Endothelial cell of umbilical vein (primary cell): ENCODE results near the gene CC2D1A.

Source experiments
- CTCF ChIP-seq, 2 donors: IDR thresholded peaks; 1 replicate in 1 of 2; 2 replicates in 1 of 2; pipeline ENCODE4 v1.5.1; 2011; ENCODE audit warnings: low read length in 2 of 2, mild to moderate bottlenecking in 2 of 2, moderate library complexity in 2 of 2, control low read depth in 1 of 2, inconsistent platforms in 1 of 2, low read depth in 1 of 2; ENCODE audit not compliant: insufficient read depth in 1 of 2; ENCODE audit errors: extremely low read depth in 1 of 2
- EZH2 ChIP-seq: IDR thresholded peaks from 2 replicates; pipeline ENCODE4 v1.6.1; 2012; ENCODE audit warnings: borderline replicate concordance, low read depth, mild to moderate bottlenecking, moderate library complexity, low read length, inconsistent platforms; ENCODE audit not compliant: severe bottlenecking

GRCh38 chr19:13864667-13865570, 41.1 kb upstream of the CC2D1A start:
- TF ChIP-seq EZH2: no peak
- no peak for TF ChIP-seq CTCF (IDR thresholded peaks at IDR 0.05; ENCODE audit: extremely low read depth in 1 of 2, insufficient read depth in 1 of 2, low read depth in 1 of 2, low read length in 2 of 2)
